ENCODE measurements around the gene C1orf159.

Gene C1orf159

GRCh38 chr1:1129381-1129821 is 13.5 kb upstream of the C1orf159 start:
- ChIA-PET POLR2A (no interaction called here), CTCF (interaction anchor here (0.6 kb wide), 1 partner anchor 211 kb away, joined by 3 read pairs; no protein-coding TSS in a partner anchor)
- DNase-seq (ENCODE audit: extremely low spot score) = no peak
- TF ChIP-seq FOXM1 (IDR thresholded peaks at IDR 0.05; ENCODE audit: borderline replicate concordance) (no peak), ARNT (IDR thresholded peaks at IDR 0.05) (no peak), TARDBP (IDR thresholded peaks at IDR 0.05) (no peak), FOXK2 (IDR thresholded peaks at IDR 0.05) (no peak), HDGF (IDR thresholded peaks at IDR 0.05; ENCODE audit: borderline replicate concordance) (no peak), BHLHE40 (IDR thresholded peaks at IDR 0.05; ENCODE audit: borderline replicate concordance) (no peak), ZNF384 (IDR thresholded peaks at IDR 0.05) (no peak), L3MBTL2 (conservative IDR thresholded peaks at IDR 0.05) (no peak), ELF4 (IDR thresholded peaks at IDR 0.05) (no peak), FOXA1 (IDR thresholded peaks at IDR 0.05) (no peak), CTBP1 (IDR thresholded peaks at IDR 0.05; ENCODE audit: borderline replicate concordance) (no peak), PKNOX1 (IDR thresholded peaks at IDR 0.05) (no peak)

- POLR2A ChIA-PET = no interaction called here
These were observed 12.7 kb upstream of the C1orf159 start for GRCh38 chr1:1128454-1129139.

GRCh38 chr1:1127551-1128451 is 11.9 kb upstream of the C1orf159 start:
- ChIA-PET CTCF (no interaction called here), POLR2A (no interaction called here)
- DNase-seq (ENCODE audit: extremely low spot score) = no peak
- TF ChIP-seq HDGF (IDR thresholded peaks at IDR 0.05; ENCODE audit: borderline replicate concordance) (no peak), SUZ12 (IDR thresholded peaks at IDR 0.05) (no peak), ARNT (IDR thresholded peaks at IDR 0.05) (no peak)

More at GRCh38 chr1:1128454-1129139, 12.7 kb upstream of the C1orf159 start:
- CTCF ChIA-PET = no interaction called here
- TF ChIP-seq TARDBP (IDR thresholded peaks at IDR 0.05) = no peak
- no peak for TF ChIP-seq ARNT (IDR thresholded peaks at IDR 0.05)
- no peak for TF ChIP-seq SUZ12 (IDR thresholded peaks at IDR 0.05)
- TF ChIP-seq LEF1 (IDR thresholded peaks at IDR 0.05; ENCODE audit: borderline replicate concordance) = no peak
- TF ChIP-seq BHLHE40 (IDR thresholded peaks at IDR 0.05; ENCODE audit: borderline replicate concordance) = no peak
- TF ChIP-seq PKNOX1 (IDR thresholded peaks at IDR 0.05) = no peak
- no peak for TF ChIP-seq FOXM1 (IDR thresholded peaks at IDR 0.05; ENCODE audit: borderline replicate concordance)
- TF ChIP-seq SP1 (IDR thresholded peaks at IDR 0.05) = no peak
- no peak for TF ChIP-seq FOXA1 (IDR thresholded peaks at IDR 0.05)
- TF ChIP-seq L3MBTL2 (conservative IDR thresholded peaks at IDR 0.05) = no peak
- TF ChIP-seq NFRKB (IDR thresholded peaks at IDR 0.05) = no peak
- no peak for DNase-seq (ENCODE audit: extremely low spot score)

- ChIA-PET CTCF (no interaction called here), POLR2A (no interaction called here)
- no peak for DNase-seq (ENCODE audit: extremely low spot score)
- TF ChIP-seq PKNOX1 (IDR thresholded peaks at IDR 0.05) (no peak), FOXM1 (IDR thresholded peaks at IDR 0.05; ENCODE audit: borderline replicate concordance) (no peak), FOXA1 (IDR thresholded peaks at IDR 0.05) (no peak), SP1 (IDR thresholded peaks at IDR 0.05) (no peak), LEF1 (IDR thresholded peaks at IDR 0.05; ENCODE audit: borderline replicate concordance) (no peak), ZNF384 (IDR thresholded peaks at IDR 0.05) (no peak), CTBP1 (IDR thresholded peaks at IDR 0.05; ENCODE audit: borderline replicate concordance) (no peak), BHLHE40 (IDR thresholded peaks at IDR 0.05; ENCODE audit: borderline replicate concordance) (no peak), FOXK2 (IDR thresholded peaks at IDR 0.05) (no peak)
These were observed 10.1 kb upstream of the C1orf159 start for GRCh38 chr1:1125945-1126344.

- DNase-seq (ENCODE audit: extremely low spot score) = no peak
- no peak for TF ChIP-seq L3MBTL2 (conservative IDR thresholded peaks at IDR 0.05)
- TF ChIP-seq FOXK2 (IDR thresholded peaks at IDR 0.05) = no peak
- TF ChIP-seq HDGF (IDR thresholded peaks at IDR 0.05; ENCODE audit: borderline replicate concordance) = no peak
- no peak for TF ChIP-seq LEF1 (IDR thresholded peaks at IDR 0.05; ENCODE audit: borderline replicate concordance)
- no peak for TF ChIP-seq FOXM1 (IDR thresholded peaks at IDR 0.05; ENCODE audit: borderline replicate concordance)
- TF ChIP-seq ELF4 (IDR thresholded peaks at IDR 0.05) = no peak
- TF ChIP-seq NFRKB (IDR thresholded peaks at IDR 0.05) = no peak
- TF ChIP-seq SUZ12 (IDR thresholded peaks at IDR 0.05) = no peak
- TF ChIP-seq PKNOX1 (IDR thresholded peaks at IDR 0.05) = no peak
- no peak for TF ChIP-seq CTBP1 (IDR thresholded peaks at IDR 0.05; ENCODE audit: borderline replicate concordance)
- ChIA-PET CTCF (no interaction called here), POLR2A (interaction anchor here (1.0 kb wide), 1 partner anchor 106 kb away, joined by 3 read pairs; no protein-coding TSS in a partner anchor)
These were observed 9.1 kb upstream of the C1orf159 start for GRCh38 chr1:1124786-1125642.

Data from HEK293T (cell line).